Fibroblast of lung (primary cell): ENCODE results near the gene MYO18A. TPM values are rescaled to one million over a fixed set of nuclear protein-coding genes. Genes with fewer than 3 reads are reported as not detected.

ENCODE experiments used
- DNase-seq, 2 donors: peaks; one replicate each; pipeline versions ENCODE4 v3.0.0 to v3.0.0-alpha.2; 2010; ENCODE audit warnings: low read depth in 2 of 2
- H2AFZ ChIP-seq: 2 replicates; pipeline ENCODE4 v1.5.1; 2012; ENCODE audit warnings: low read length, control low read depth, inconsistent platforms
- H3K27ac ChIP-seq: 2 replicates; pipeline ENCODE4 v1.5.1; 2011; ENCODE audit warnings: low read length, control low read depth; ENCODE audit not compliant: insufficient read depth
- H3K27me3 ChIP-seq: 2 replicates; pipeline ENCODE4 v1.5.1; 2011; ENCODE audit warnings: mild to moderate bottlenecking, low read length; ENCODE audit not compliant: control insufficient read depth, insufficient read depth
- H3K36me3 ChIP-seq: 2 replicates; pipeline ENCODE4 v1.5.1; 2011; ENCODE audit warnings: low read length; ENCODE audit not compliant: control insufficient read depth, insufficient read depth
- H3K4me1 ChIP-seq: 2 replicates; pipeline ENCODE4 v1.5.1; 2011; ENCODE audit warnings: low read length; ENCODE audit not compliant: control insufficient read depth, insufficient read depth; ENCODE audit errors: extremely low read depth
- H3K4me2 ChIP-seq: 2 replicates; pipeline ENCODE4 v1.5.1; 2011; ENCODE audit warnings: low read length, control low read depth; ENCODE audit not compliant: insufficient read depth; ENCODE audit errors: extremely low read depth
- H3K4me3 ChIP-seq, 4 experiments: fragments of 200-600 bp in 1 of 4; sonication (generic) in 1 of 4; replicated peaks in 1 of 4; 2 replicates each; pipeline ENCODE4 v1.5.1; 2011 to 2016; ENCODE audit warnings: low read length in 4 of 4, low read depth in 3 of 4, mild to moderate bottlenecking in 3 of 4, control low read depth in 2 of 4, inconsistent platforms in 1 of 4, mixed read lengths in 1 of 4; ENCODE audit not compliant: insufficient read depth in 1 of 4; ENCODE audit errors: control extremely low read depth in 1 of 4
- H3K79me2 ChIP-seq: 2 replicates; pipeline ENCODE4 v1.5.1; 2012; ENCODE audit warnings: mild to moderate bottlenecking, low read length, inconsistent platforms; ENCODE audit not compliant: control insufficient read depth, insufficient read depth
- H3K9ac ChIP-seq: 2 replicates; pipeline ENCODE4 v1.5.1; 2011; ENCODE audit warnings: mild to moderate bottlenecking, low read length, control low read depth; ENCODE audit not compliant: insufficient read depth
- H3K9me3 ChIP-seq: 2 replicates; pipeline ENCODE4 v1.5.1; 2012; ENCODE audit warnings: low read depth, low read length; ENCODE audit not compliant: control insufficient read depth, insufficient read depth
- H4K20me1 ChIP-seq: 2 replicates; pipeline ENCODE4 v1.5.1; 2011; ENCODE audit warnings: low read length; ENCODE audit not compliant: control insufficient read depth, insufficient read depth; ENCODE audit errors: extremely low read depth
- EZH2 ChIP-seq: IDR thresholded peaks from 2 replicates; pipeline ENCODE4 v1.5.1; 2012; ENCODE audit warnings: low read length, control low read depth, mild to moderate bottlenecking; ENCODE audit errors: missing control alignments
- polyA plus RNA-seq, 2 donors: library from polyadenylated mRNA; depleted of rRNA in 1 of 2; stranded (reverse) in 1 of 2; unstranded in 1 of 2; fragments of >200 nt; gene quantifications; 2 replicates each; pipeline ENCODE4 v1.2.1, GENCODE V29; 2011 to 2012; ENCODE audit warnings: missing spikeins in 1 of 2
- total RNA-seq: library from RNA; depleted of rRNA; stranded (reverse); fragments of >200 nt; gene quantifications from 2 replicates; pipeline ENCODE4 v1.2.1, GENCODE V29; 2014
- TF ChIP-seq, protein P1 (sequence below), 2 donors: IDR thresholded peaks in 1 of 2; conservative IDR thresholded peaks in 1 of 2; 1 replicate in 1 of 2; 2 replicates in 1 of 2; pipeline ENCODE4 v1.5.1; 2011 to 2012; ENCODE audit warnings: low read length in 2 of 2, control low read depth in 1 of 2, inconsistent platforms in 1 of 2, low read depth in 1 of 2, mild to moderate bottlenecking in 1 of 2

MYO18A gene
- total and polyA plus RNA-seq, 2 donors (not counting 1 experiment from before 2014, with no cell fraction given) = 11.7 to 133 TPM

DNA sequence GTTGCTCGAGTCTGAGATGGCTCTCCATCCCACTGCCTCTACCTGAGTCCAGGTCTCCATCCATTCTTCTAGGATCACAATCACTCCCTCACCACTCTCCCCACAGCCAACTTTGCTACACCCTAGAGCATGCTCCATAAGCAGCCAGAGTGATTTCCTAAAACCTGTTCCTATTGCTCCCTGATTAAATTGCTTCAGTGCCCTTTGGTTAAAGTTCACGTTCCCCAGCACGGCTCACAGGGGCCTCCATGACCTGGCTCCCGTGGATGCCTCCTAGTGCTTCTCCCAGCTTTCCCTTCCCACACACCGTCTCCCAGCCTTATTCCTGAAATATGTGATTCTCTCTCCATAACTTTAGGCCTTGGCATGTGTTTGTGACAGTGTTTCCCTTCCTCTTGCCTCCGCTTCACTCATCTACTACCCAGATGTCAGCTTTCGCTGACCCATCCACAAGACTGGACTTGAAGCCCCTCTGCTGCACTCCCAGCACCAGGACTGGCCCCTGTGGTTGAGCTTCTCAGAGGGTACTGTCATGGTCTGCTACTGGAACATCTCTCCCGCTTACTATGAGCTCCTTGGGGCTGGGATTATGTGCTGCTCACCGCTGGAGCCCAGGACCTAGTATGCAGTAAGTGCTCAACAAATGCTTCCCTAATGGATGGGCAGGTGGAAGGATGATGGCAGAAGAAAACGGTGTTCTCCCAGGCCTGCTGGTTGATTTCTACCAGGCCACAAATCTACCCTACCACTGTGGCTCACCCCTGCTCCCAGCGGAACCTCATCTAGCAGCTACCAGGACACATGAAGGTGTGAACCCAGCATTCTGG is 17.9 kb downstream of the MYO18A start:
- no peak overlapping the region for H3K4me2 ChIP-seq
- no peak overlapping the region for H3K27ac ChIP-seq
- peaks cover 4% of the 10 kb centered on the region for H3K36me3 ChIP-seq
- no peak overlapping the region for H3K9ac ChIP-seq
- no peak overlapping the region for H2AFZ ChIP-seq
- peaks cover 21% of the 10 kb centered on the region for H3K4me1 ChIP-seq
- H3K4me3 ChIP-seq = no peak overlapping the region
- no peaks in the 10 kb centered on the region for H3K79me2 ChIP-seq
- H3K9me3 ChIP-seq = no peaks in the 10 kb centered on the region
- no peak for DNase-seq
- no peaks in the 10 kb centered on the region for H4K20me1 ChIP-seq
- no peaks in the 10 kb centered on the region for H3K27me3 ChIP-seq
- TF ChIP-seq EZH2 = no peak
- TF ChIP-seq, protein P1, sequence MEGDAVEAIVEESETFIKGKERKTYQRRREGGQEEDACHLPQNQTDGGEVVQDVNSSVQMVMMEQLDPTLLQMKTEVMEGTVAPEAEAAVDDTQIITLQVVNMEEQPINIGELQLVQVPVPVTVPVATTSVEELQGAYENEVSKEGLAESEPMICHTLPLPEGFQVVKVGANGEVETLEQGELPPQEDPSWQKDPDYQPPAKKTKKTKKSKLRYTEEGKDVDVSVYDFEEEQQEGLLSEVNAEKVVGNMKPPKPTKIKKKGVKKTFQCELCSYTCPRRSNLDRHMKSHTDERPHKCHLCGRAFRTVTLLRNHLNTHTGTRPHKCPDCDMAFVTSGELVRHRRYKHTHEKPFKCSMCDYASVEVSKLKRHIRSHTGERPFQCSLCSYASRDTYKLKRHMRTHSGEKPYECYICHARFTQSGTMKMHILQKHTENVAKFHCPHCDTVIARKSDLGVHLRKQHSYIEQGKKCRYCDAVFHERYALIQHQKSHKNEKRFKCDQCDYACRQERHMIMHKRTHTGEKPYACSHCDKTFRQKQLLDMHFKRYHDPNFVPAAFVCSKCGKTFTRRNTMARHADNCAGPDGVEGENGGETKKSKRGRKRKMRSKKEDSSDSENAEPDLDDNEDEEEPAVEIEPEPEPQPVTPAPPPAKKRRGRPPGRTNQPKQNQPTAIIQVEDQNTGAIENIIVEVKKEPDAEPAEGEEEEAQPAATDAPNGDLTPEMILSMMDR (conservative IDR thresholded peaks at IDR 0.05 in 1 of 2, IDR thresholded peaks at IDR 0.05 in 1 of 2; ENCODE audit: low read depth in 1 of 2, low read length in 2 of 2) = no peak

DNA sequence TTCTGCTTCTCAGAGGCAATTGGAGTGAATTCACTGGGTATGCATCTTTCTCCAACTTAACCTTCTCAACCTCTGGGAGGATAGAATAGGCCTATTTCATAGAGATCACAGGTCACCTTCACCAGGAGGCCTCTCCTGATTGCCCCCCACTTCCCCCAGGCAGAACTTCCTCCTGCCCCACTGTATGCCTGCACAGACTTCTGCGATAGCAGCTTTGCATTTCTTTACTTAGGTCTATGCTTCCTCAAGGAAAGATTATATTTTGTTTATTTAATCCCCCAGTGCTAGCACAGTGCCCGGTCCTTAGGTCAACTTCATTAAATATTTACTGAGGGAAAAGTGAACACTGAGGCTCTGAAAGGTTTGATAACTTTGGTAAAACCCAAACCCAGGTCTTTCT is 19.9 kb downstream of the MYO18A start:
- Histone ChIP-seq H4K20me1 (no peaks in the 10 kb centered on the region), H3K27me3 (no peaks in the 10 kb centered on the region), H3K27ac (no peak overlapping the region), H3K9me3 (no peaks in the 10 kb centered on the region), H3K4me1 (peaks cover 41% of the 10 kb centered on the region), H3K36me3 (peaks cover 1% of the 10 kb centered on the region), H2AFZ (no peak overlapping the region), H3K4me3 (no peak overlapping the region), H3K79me2 (no peaks in the 10 kb centered on the region), H3K4me2 (no peak overlapping the region), H3K9ac (no peak overlapping the region)
- no peak for DNase-seq
- TF ChIP-seq, protein P1 (conservative IDR thresholded peaks at IDR 0.05 in 1 of 2, IDR thresholded peaks at IDR 0.05 in 1 of 2; ENCODE audit: low read depth in 1 of 2, low read length in 2 of 2) = no peak
- TF ChIP-seq EZH2 = no peak

DNA sequence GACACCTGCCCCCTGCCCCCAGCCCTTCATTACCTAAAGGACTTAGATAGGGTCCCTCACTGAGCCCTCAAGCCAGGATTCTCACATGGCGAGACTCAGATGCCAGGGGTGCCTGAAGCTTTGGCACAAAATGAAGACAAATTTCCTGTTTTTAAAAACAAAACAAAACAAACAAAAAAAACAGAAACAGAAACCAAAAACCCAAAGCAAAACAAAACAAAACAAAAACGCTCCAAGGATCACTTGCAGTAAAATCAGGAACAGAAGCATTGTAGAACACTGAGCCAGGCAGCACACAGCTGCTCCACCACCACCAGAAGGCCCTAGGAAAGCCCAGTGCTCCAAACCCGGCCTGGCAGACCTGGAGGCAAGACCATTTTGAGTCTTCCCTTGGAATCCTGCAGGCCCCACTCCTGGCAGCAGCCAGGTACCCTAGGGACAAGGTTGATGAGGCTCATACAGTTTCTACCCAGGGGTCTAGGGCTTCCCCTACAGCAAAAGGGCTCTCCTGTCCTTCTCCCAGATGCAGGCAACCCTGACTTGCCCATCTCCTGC is 20.8 kb downstream of the MYO18A start:
- Histone ChIP-seq H3K36me3 (peaks cover under 1% of the 10 kb centered on the region), H3K9ac (no peak overlapping the region), H4K20me1 (no peaks in the 10 kb centered on the region), H3K9me3 (no peaks in the 10 kb centered on the region), H3K27ac (no peak overlapping the region), H3K4me1 (peaks cover 48% of the 10 kb centered on the region), H3K79me2 (no peaks in the 10 kb centered on the region), H3K4me3 (no peak overlapping the region), H3K27me3 (no peaks in the 10 kb centered on the region), H3K4me2 (peak overlapping the region; percentile 67), H2AFZ (no peak overlapping the region)
- no peak for DNase-seq
- TF ChIP-seq, protein P1 (conservative IDR thresholded peaks at IDR 0.05 in 1 of 2, IDR thresholded peaks at IDR 0.05 in 1 of 2; ENCODE audit: low read depth in 1 of 2, low read length in 2 of 2) = no peak
- no peak for TF ChIP-seq EZH2
